Trophoblast cell (in vitro differentiated cells and primary cell): ENCODE data around the gene TEX19.

Experiments used
- DNase-seq, 2 donors: peaks; one replicate each; pipeline ENCODE4 v3.0.0-alpha.2; 2016
- H2AFZ ChIP-seq: 2 replicates; pipeline ENCODE4 v1.6.1; 2013; ENCODE audit warnings: low read length, moderate library complexity, mild to moderate bottlenecking; ENCODE audit not compliant: insufficient read depth, poor library complexity
- H2AK5ac ChIP-seq: 2 replicates; pipeline ENCODE4 v1.6.1; 2013; ENCODE audit warnings: mild to moderate bottlenecking, low read length
- H2BK120ac ChIP-seq: 2 replicates; pipeline ENCODE4 v1.6.1; 2013; ENCODE audit warnings: low read length, mild to moderate bottlenecking, moderate library complexity; ENCODE audit not compliant: insufficient read depth, poor library complexity
- H2BK12ac ChIP-seq: 2 replicates; pipeline ENCODE4 v1.6.1; 2013; ENCODE audit warnings: mild to moderate bottlenecking, low read length, moderate library complexity
- H2BK5ac ChIP-seq: 2 replicates; pipeline ENCODE4 v1.6.1; 2013; ENCODE audit warnings: low read length, low read depth, moderate library complexity, mild to moderate bottlenecking; ENCODE audit not compliant: poor library complexity
- H3K14ac ChIP-seq: 2 replicates; pipeline ENCODE4 v1.6.1; 2013; ENCODE audit warnings: mild to moderate bottlenecking, low read length
- H3K18ac ChIP-seq: 2 replicates; pipeline ENCODE4 v1.6.1; 2013; ENCODE audit warnings: mild to moderate bottlenecking, low read length
- H3K23ac ChIP-seq: 2 replicates; pipeline ENCODE4 v1.6.1; 2013; ENCODE audit warnings: low read length
- H3K27ac ChIP-seq: 2 replicates; pipeline ENCODE4 v1.5.1; 2013; ENCODE audit warnings: low read depth, mild to moderate bottlenecking, inconsistent platforms, low read length, moderate library complexity
- H3K27me3 ChIP-seq: 2 replicates; pipeline ENCODE4 v1.6.1; 2013; ENCODE audit warnings: inconsistent platforms, mild to moderate bottlenecking, low read length, moderate library complexity; ENCODE audit not compliant: insufficient read depth
- H3K36me3 ChIP-seq, 2 experiments: 1 replicate in 1 of 2; 2 replicates in 1 of 2; pipeline ENCODE4 v1.6.1; 2013; ENCODE audit warnings: low read length in 2 of 2, mild to moderate bottlenecking in 2 of 2, moderate library complexity in 1 of 2; ENCODE audit not compliant: insufficient read depth in 2 of 2, control insufficient read depth in 1 of 2
- H3K4ac ChIP-seq: 2 replicates; pipeline ENCODE4 v1.6.1; 2013; ENCODE audit warnings: low read depth, mild to moderate bottlenecking, low read length, moderate library complexity
- H3K4me1 ChIP-seq, 2 experiments: 1 replicate in 1 of 2; 2 replicates in 1 of 2; pipeline ENCODE4 v1.6.1; 2013; ENCODE audit warnings: low read length in 2 of 2, mild to moderate bottlenecking in 2 of 2, moderate library complexity in 1 of 2; ENCODE audit not compliant: insufficient read depth in 2 of 2, control insufficient read depth in 1 of 2
- H3K4me2 ChIP-seq: 2 replicates; pipeline ENCODE4 v1.6.1; 2013; ENCODE audit warnings: inconsistent platforms, mild to moderate bottlenecking, low read length, moderate library complexity
- H3K4me3 ChIP-seq: 2 replicates; pipeline ENCODE4 v1.5.1; 2013; ENCODE audit warnings: mild to moderate bottlenecking, low read depth, low read length, inconsistent platforms
- H3K79me1 ChIP-seq: one replicate; pipeline ENCODE4 v1.6.1; 2013; ENCODE audit warnings: low read length
- H3K79me2 ChIP-seq: 2 replicates; pipeline ENCODE4 v1.6.1; 2013; ENCODE audit warnings: low read length, mild to moderate bottlenecking; ENCODE audit not compliant: control insufficient read depth, insufficient read depth, poor library complexity
- H3K9ac ChIP-seq: 2 replicates; pipeline ENCODE4 v1.6.1; 2013; ENCODE audit warnings: mild to moderate bottlenecking, low read length
- H3K9me3 ChIP-seq: 2 replicates; pipeline ENCODE4 v1.6.1; 2013; ENCODE audit warnings: low read depth, mild to moderate bottlenecking, control low read depth, inconsistent platforms, low read length; ENCODE audit not compliant: insufficient read depth
- H4K12ac ChIP-seq: 2 replicates; pipeline ENCODE4 v1.6.1; 2013; ENCODE audit warnings: low read depth, mild to moderate bottlenecking, low read length, moderate library complexity
- H4K8ac ChIP-seq: 2 replicates; pipeline ENCODE4 v1.6.1; 2013; ENCODE audit warnings: low read depth, mild to moderate bottlenecking, low read length, moderate library complexity
- H4K91ac ChIP-seq: one replicate; pipeline ENCODE4 v1.6.1; 2013; ENCODE audit warnings: low read depth, mild to moderate bottlenecking, low read length, moderate library complexity
- WGBS: extraction: QIAGEN DNeasy Blood & Tissue Kit; methylation state at CpG from one replicate; pipeline ENCODE4 v1.1.7; 2013; ENCODE audit warnings: missing lambda C conversion rate; ENCODE audit not compliant: insufficient read length, insufficient coverage; ENCODE audit errors: extremely low coverage; 5-methylcytosine and 5-hydroxymethylcytosine counted together

TEX19 gene

DNA sequence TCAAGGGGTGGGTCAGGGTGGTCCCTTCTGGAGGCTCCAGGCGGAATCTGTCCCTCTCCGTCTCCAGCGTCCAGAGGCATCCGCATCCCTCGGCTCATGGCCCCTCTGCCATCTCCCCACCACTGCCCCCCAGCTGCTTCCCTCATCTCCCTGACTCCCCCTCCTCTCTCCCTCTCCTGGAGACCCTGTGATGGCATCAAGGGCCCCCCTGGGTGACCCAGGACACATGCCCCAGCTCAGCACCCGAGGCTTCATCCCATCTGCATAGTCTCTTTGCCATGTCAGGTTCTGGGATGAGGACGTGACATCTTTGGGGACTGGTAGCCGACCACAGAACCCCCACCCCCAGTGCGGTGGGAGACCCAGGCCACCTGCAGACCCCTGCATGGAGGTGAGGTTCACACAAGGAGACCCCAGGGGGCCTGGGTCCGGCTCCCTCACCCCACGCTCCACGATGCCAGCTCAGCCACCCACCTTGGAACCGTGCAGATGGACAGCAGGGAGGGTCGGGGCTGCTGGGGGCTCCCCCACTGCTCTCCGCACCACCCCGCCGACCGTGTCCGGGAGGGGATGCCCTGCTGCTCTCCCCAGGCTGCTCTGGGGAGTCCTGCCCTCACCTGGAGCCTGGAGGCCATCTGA lies 29.2 kb upstream of the TEX19 start:
- Histone ChIP-seq H4K12ac (no peak overlapping the region), H3K4me3 (no peak overlapping the region), H2BK5ac (no peak overlapping the region), H2BK12ac (no peak overlapping the region), H2AK5ac (no peak overlapping the region), H2AFZ (no peak overlapping the region), H3K23ac (no peak overlapping the region), H3K79me2 (no peaks in the 10 kb centered on the region), H3K4ac (no peak overlapping the region), H3K27me3 (peaks cover 29% of the 10 kb centered on the region), H3K4me2 (no peak overlapping the region), H3K27ac (no peak overlapping the region), H4K8ac (no peak overlapping the region), H2BK120ac (no peak overlapping the region), H3K79me1 (no peaks in the 10 kb centered on the region), H3K9me3 (peaks cover 7% of the 10 kb centered on the region), H3K14ac (no peak overlapping the region), H4K91ac (no peak overlapping the region), H3K18ac (no peak overlapping the region), H3K9ac (no peak overlapping the region), H3K36me3 (no peaks in the 10 kb centered on the region), H3K4me1 (peaks cover 9 to 10% of the 10 kb centered on the region in 2 experiments)
- DNase-seq: no peak
- no CpG with 5 or more reads among the region's 19 CpGs for WGBS

GRCh38 chr17:82330322-82331239 lies 28.5 kb upstream of the TEX19 start:
- H3K14ac ChIP-seq: no peak overlapping the region
- H2BK12ac ChIP-seq: no peak overlapping the region
- no CpG with 5 or more reads among the region's 28 CpGs for WGBS
- H4K91ac ChIP-seq: no peak overlapping the region
- H3K27ac ChIP-seq: no peak overlapping the region
- H2AK5ac ChIP-seq: no peak overlapping the region
- no peaks in the 10 kb centered on the region for H3K79me1 ChIP-seq
- no peaks in the 10 kb centered on the region for H3K36me3 ChIP-seq
- no peak overlapping the region for H3K9ac ChIP-seq
- no peak overlapping the region for H2BK120ac ChIP-seq
- H3K23ac ChIP-seq: no peak overlapping the region
- no peak overlapping the region for H3K4ac ChIP-seq
- H3K18ac ChIP-seq: no peak overlapping the region
- no peak overlapping the region for H3K4me2 ChIP-seq
- no peak overlapping the region for H3K4me3 ChIP-seq
- H3K9me3 ChIP-seq: peaks cover 8% of the 10 kb centered on the region
- peaks cover 9 to 10% of the 10 kb centered on the region in 2 experiments for H3K4me1 ChIP-seq
- H3K79me2 ChIP-seq: no peaks in the 10 kb centered on the region
- DNase-seq: no peak
- H2BK5ac ChIP-seq: no peak overlapping the region
- H2AFZ ChIP-seq: no peak overlapping the region
- H3K27me3 ChIP-seq: peaks cover 31% of the 10 kb centered on the region
- no peak overlapping the region for H4K8ac ChIP-seq
- no peak overlapping the region for H4K12ac ChIP-seq

DNA sequence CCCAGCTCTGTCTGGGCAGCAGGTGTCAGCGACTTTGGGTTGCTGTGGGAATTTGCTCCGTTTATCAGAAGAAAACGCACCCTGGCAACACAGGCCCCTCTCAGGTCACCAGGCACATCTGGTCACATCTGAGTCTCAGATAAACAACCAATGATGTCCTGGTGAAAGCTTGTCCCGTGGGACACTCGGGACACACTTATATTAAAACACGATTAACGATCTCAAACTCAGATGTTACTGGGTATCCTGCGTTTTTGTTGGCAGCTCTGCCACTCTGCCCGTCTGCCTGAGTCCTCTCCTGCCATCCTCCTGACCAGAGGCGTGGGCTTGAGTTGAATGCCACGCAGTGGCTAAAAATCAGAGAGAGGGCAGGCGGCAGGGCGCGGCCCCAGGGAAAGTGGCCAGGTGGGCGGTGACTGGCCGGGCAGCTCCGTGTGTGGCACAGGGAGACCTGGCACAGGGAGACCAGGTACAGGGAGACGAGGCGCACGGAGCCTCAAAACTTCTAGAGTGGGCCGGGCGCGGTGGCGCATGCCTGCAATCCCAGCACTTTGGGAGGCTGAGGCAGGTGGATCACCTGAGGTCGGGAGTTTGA lies 27.6 kb upstream of the TEX19 start:
- Histone ChIP-seq H2AK5ac (no peak overlapping the region), H3K79me2 (no peaks in the 10 kb centered on the region), H3K4me3 (no peak overlapping the region), H4K12ac (no peak overlapping the region), H4K8ac (no peak overlapping the region), H3K14ac (no peak overlapping the region), H3K4ac (no peak overlapping the region), H2BK120ac (no peak overlapping the region), H3K27ac (no peak overlapping the region), H2BK5ac (no peak overlapping the region), H3K4me2 (no peak overlapping the region), H3K79me1 (no peaks in the 10 kb centered on the region), H4K91ac (no peak overlapping the region), H3K9me3 (peaks cover 8% of the 10 kb centered on the region), H2AFZ (no peak overlapping the region), H3K23ac (no peak overlapping the region), H3K18ac (no peak overlapping the region), H3K27me3 (peaks cover 31% of the 10 kb centered on the region), H3K4me1 (peaks cover 9 to 10% of the 10 kb centered on the region in 2 experiments), H2BK12ac (no peak overlapping the region), H3K9ac (no peak overlapping the region), H3K36me3 (no peaks in the 10 kb centered on the region)
- no peak for DNase-seq
- WGBS: no CpG with 5 or more reads among the region's 25 CpGs

DNA sequence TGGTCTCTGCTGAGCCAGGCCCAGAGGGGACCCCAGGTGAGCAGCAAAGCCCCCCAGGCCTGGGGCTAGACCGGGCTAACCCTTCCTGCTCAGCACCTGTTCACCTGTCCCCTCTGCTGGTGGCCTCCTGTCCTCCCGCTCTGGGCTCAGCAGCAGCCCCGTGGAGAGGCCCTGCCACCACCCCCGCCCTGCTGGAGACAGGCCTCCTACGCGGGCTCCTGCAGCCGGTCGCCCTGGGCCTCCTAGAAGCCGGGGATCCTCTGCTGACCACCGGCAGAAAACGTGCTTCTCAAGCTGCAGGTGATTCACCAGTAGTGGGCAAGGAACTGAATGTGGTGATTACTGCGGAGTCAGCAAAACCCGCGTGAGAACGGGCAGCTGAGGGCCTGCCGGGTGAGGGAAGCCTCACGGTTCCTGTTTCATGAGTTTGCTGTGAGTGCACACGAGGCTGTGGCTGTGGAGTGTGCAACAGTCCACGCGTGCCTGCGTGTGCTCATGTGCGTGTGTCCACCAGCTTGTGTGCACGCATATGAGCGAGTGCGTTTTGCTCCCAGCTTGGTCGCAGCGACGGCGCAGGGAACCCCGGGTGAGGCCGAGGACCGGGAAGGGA lies 26.3 kb upstream of the TEX19 start:
- peaks cover 8% of the 10 kb centered on the region for H3K9me3 ChIP-seq
- no peak overlapping the region for H3K27ac ChIP-seq
- no peak overlapping the region for H3K4me3 ChIP-seq
- no peak overlapping the region for H3K23ac ChIP-seq
- no peak overlapping the region for H3K18ac ChIP-seq
- no peaks in the 10 kb centered on the region for H3K79me2 ChIP-seq
- no CpG with 5 or more reads among the region's 32 CpGs for WGBS
- no peak overlapping the region for H4K12ac ChIP-seq
- H2AFZ ChIP-seq: no peak overlapping the region
- peak overlapping the region; percentile 57 for H3K4me2 ChIP-seq
- H3K4ac ChIP-seq: no peak overlapping the region
- DNase-seq: peak; percentile 47 to 67
- H3K4me1 ChIP-seq: peaks cover 9 to 12% of the 10 kb centered on the region in 2 experiments
- no peak overlapping the region for H2BK5ac ChIP-seq
- H2BK120ac ChIP-seq: no peak overlapping the region
- no peaks in the 10 kb centered on the region for H3K79me1 ChIP-seq
- no peak overlapping the region for H2AK5ac ChIP-seq
- no peak overlapping the region for H4K8ac ChIP-seq
- no peaks in the 10 kb centered on the region for H3K36me3 ChIP-seq
- no peak overlapping the region for H4K91ac ChIP-seq
- H2BK12ac ChIP-seq: no peak overlapping the region
- peaks cover 31% of the 10 kb centered on the region for H3K27me3 ChIP-seq
- H3K14ac ChIP-seq: no peak overlapping the region
- H3K9ac ChIP-seq: no peak overlapping the region
